Measurements from ENCODE around the gene MICALL2.

MICALL2 gene

GRCh38 chr7:1392556-1392955 is 66.7 kb downstream of the MICALL2 start:
- Histone ChIP-seq H3K36me3 (ENCODE audit: insufficient read depth, low read length) (no peaks in the 10 kb centered on the region), H3K4me1 (ENCODE audit: insufficient read depth, low read length) (no peaks in the 10 kb centered on the region), H3K27me3 (ENCODE audit: control insufficient read depth in 1 of 2, insufficient read depth in 2 of 2, low read length in 2 of 2) (peaks cover 0 to 29% of the 10 kb centered on the region in 2 donors), H3K4me3 (ENCODE audit: low read depth in 1 of 2, low read length in 2 of 2) (no peak overlapping the region), H3K9ac (ENCODE audit: low read length) (no peak overlapping the region), H3K27ac (ENCODE audit: low read depth, low read length) (no peak overlapping the region), H3K9me3 (ENCODE audit: low read length) (no peaks in the 10 kb centered on the region)

GRCh38 chr7:1391449-1391848 is 67.8 kb downstream of the MICALL2 start:
- H3K36me3 ChIP-seq (ENCODE audit: insufficient read depth, low read length): no peaks in the 10 kb centered on the region
- no peak overlapping the region for H3K27ac ChIP-seq (ENCODE audit: low read depth, low read length)
- no peak overlapping the region for H3K9ac ChIP-seq (ENCODE audit: low read length)
- H3K27me3 ChIP-seq (ENCODE audit: control insufficient read depth in 1 of 2, insufficient read depth in 2 of 2, low read length in 2 of 2): peaks cover 0 to 38% of the 10 kb centered on the region in 2 donors
- H3K4me3 ChIP-seq (ENCODE audit: low read depth in 1 of 2, low read length in 2 of 2): no peak overlapping the region
- H3K4me1 ChIP-seq (ENCODE audit: insufficient read depth, low read length): no peaks in the 10 kb centered on the region
- no peaks in the 10 kb centered on the region for H3K9me3 ChIP-seq (ENCODE audit: low read length)

DNA sequence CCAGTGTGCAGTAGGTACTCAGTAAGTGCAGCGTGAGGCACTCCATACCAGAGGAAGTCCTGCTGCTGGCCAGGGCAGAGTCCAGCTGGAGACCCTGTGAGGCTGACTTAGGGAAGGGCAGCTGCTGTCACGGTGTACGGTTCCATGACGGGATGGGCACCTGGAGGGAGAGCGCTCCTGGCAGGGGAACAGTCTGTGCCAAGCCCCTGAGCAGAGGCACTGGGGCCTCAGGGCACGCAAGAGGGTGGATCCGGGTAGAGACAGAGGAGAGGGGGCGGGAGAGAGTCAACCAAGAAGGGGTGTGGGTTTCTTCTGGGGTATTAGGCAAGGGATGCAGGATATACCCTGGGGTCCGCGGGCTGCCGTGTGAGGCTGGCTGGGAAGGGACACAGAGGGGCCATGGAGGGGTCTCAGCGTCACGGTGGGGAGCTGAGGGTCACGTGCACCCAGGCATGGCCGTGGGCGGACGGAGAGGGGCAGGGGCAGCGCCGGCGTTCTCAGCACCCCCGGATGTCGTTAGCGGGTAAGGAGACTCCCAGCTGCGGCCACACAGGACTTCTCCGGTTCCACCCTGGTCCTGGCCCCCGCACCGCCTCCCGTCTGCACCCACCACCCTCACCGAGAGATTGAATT is 70.5 kb downstream of the MICALL2 start:
- H3K9ac ChIP-seq (ENCODE audit: low read length): no peak overlapping the region
- no peaks in the 10 kb centered on the region for H3K4me1 ChIP-seq (ENCODE audit: insufficient read depth, low read length)
- H3K27me3 ChIP-seq (ENCODE audit: control insufficient read depth in 1 of 2, insufficient read depth in 2 of 2, low read length in 2 of 2): peaks cover 0 to 47% of the 10 kb centered on the region in 2 donors
- H3K36me3 ChIP-seq (ENCODE audit: insufficient read depth, low read length): no peaks in the 10 kb centered on the region
- H3K27ac ChIP-seq (ENCODE audit: low read depth, low read length): no peak overlapping the region
- no peaks in the 10 kb centered on the region for H3K9me3 ChIP-seq (ENCODE audit: low read length)
- H3K4me3 ChIP-seq (ENCODE audit: low read depth in 1 of 2, low read length in 2 of 2): no peak overlapping the region

- no peaks in the 10 kb centered on the region for H3K9me3 ChIP-seq (ENCODE audit: low read length)
- no peak overlapping the region for H3K4me3 ChIP-seq (ENCODE audit: low read depth in 1 of 2, low read length in 2 of 2)
- peaks cover 0 to 48% of the 10 kb centered on the region in 2 donors for H3K27me3 ChIP-seq (ENCODE audit: control insufficient read depth in 1 of 2, insufficient read depth in 2 of 2, low read length in 2 of 2)
- H3K27ac ChIP-seq (ENCODE audit: low read depth, low read length): no peak overlapping the region
- no peaks in the 10 kb centered on the region for H3K4me1 ChIP-seq (ENCODE audit: insufficient read depth, low read length)
- H3K9ac ChIP-seq (ENCODE audit: low read length): no peak overlapping the region
- H3K36me3 ChIP-seq (ENCODE audit: insufficient read depth, low read length): no peaks in the 10 kb centered on the region
Measured at GRCh38 chr7:1388021-1388702, 71.1 kb downstream of the MICALL2 start.

GRCh38 chr7:1387261-1387660 is 72.0 kb downstream of the MICALL2 start:
- peaks cover 0 to 52% of the 10 kb centered on the region in 2 donors for H3K27me3 ChIP-seq (ENCODE audit: control insufficient read depth in 1 of 2, insufficient read depth in 2 of 2, low read length in 2 of 2)
- H3K4me3 ChIP-seq (ENCODE audit: low read depth in 1 of 2, low read length in 2 of 2): no peak overlapping the region
- no peak overlapping the region for H3K9ac ChIP-seq (ENCODE audit: low read length)
- H3K9me3 ChIP-seq (ENCODE audit: low read length): no peaks in the 10 kb centered on the region
- H3K4me1 ChIP-seq (ENCODE audit: insufficient read depth, low read length): no peaks in the 10 kb centered on the region
- no peaks in the 10 kb centered on the region for H3K36me3 ChIP-seq (ENCODE audit: insufficient read depth, low read length)
- no peak overlapping the region for H3K27ac ChIP-seq (ENCODE audit: low read depth, low read length)

DNA sequence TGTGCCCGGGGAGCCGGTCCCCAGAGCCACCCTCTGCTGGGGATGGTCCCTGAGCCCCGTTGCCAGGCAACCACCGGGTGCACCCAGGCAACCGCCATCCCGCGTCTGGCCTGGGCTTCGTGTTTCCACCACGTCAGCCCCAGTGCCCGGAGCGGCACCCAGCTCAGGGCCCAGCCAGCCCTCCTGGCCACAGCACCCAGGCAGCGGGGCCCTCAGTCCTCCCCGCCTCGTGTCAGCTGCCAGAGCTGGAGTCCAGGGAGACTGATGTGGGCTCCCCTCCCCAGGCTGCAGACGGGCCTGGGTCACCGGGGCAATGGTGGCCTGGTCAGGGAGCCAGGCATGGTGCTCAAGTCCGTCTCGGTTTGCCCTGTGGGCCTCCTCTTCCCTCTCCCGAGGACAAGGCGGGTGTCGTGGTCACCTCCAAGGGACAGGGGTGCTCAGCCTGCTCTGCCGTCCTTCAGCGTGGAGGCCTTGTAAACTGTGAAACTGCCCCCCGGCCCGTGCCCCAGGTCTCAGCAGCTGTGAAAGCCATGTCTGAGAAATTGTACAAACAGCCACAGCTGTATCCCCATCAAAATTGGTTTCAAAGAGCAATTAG is 72.5 kb downstream of the MICALL2 start:
- H3K9me3 ChIP-seq (ENCODE audit: low read length): no peaks in the 10 kb centered on the region
- peaks cover 0 to 52% of the 10 kb centered on the region in 2 donors for H3K27me3 ChIP-seq (ENCODE audit: control insufficient read depth in 1 of 2, insufficient read depth in 2 of 2, low read length in 2 of 2)

DNA sequence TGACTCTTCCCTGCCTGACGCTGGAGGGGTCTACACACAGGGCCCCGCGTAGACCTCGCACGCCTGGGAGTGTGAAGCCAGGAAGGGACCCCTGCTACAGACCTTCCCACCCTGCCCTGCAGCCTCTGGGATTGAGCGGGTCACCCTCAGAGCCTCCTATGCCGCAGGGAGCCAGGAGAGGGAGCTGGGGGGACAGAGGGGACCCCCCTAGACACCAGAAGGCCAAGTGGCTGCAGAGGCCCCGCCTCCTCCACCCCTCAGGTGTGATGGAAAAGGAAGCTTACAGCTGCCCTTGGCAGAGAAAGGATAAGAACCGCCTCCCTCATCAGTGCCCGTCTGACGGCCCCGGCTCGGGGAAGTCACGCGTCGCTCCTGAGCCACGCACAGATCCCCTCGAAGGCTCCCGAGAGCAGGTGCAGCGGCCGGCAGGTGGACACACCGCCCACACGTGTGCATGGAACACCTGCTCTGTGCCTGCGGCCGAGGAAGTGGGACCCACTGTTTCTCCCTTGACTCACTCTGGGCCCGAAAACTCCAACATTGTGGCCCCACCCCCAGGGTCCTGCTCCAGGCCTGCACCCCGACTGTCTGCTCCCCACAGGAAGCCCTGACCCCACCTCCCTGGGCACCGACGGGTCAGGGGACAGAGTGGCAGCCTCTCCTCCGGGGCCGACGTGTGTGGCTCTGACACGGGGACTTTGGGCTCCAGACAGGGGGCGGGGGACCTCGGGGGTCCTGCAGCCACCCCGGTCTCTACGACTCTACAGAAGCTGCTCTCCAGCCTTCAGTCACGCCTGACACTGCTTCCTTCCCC is 73.3 kb downstream of the MICALL2 start:
- no peaks in the 10 kb centered on the region for H3K36me3 ChIP-seq (ENCODE audit: insufficient read depth, low read length)
- no peaks in the 10 kb centered on the region for H3K9me3 ChIP-seq (ENCODE audit: low read length)
- H3K4me1 ChIP-seq (ENCODE audit: insufficient read depth, low read length): no peaks in the 10 kb centered on the region
- peaks cover 0 to 55% of the 10 kb centered on the region in 2 donors for H3K27me3 ChIP-seq (ENCODE audit: control insufficient read depth in 1 of 2, insufficient read depth in 2 of 2, low read length in 2 of 2)
- no peak overlapping the region for H3K27ac ChIP-seq (ENCODE audit: low read depth, low read length)
- no peak overlapping the region for H3K9ac ChIP-seq (ENCODE audit: low read length)
- H3K4me3 ChIP-seq (ENCODE audit: low read depth in 1 of 2, low read length in 2 of 2): no peak overlapping the region

More for the DNA sequence above, 72.5 kb downstream of the MICALL2 start:
- Histone ChIP-seq H3K27ac (ENCODE audit: low read depth, low read length) (no peak overlapping the region), H3K9ac (ENCODE audit: low read length) (no peak overlapping the region), H3K36me3 (ENCODE audit: insufficient read depth, low read length) (no peaks in the 10 kb centered on the region), H3K4me1 (ENCODE audit: insufficient read depth, low read length) (no peaks in the 10 kb centered on the region), H3K4me3 (ENCODE audit: low read depth in 1 of 2, low read length in 2 of 2) (no peak overlapping the region)

DNA sequence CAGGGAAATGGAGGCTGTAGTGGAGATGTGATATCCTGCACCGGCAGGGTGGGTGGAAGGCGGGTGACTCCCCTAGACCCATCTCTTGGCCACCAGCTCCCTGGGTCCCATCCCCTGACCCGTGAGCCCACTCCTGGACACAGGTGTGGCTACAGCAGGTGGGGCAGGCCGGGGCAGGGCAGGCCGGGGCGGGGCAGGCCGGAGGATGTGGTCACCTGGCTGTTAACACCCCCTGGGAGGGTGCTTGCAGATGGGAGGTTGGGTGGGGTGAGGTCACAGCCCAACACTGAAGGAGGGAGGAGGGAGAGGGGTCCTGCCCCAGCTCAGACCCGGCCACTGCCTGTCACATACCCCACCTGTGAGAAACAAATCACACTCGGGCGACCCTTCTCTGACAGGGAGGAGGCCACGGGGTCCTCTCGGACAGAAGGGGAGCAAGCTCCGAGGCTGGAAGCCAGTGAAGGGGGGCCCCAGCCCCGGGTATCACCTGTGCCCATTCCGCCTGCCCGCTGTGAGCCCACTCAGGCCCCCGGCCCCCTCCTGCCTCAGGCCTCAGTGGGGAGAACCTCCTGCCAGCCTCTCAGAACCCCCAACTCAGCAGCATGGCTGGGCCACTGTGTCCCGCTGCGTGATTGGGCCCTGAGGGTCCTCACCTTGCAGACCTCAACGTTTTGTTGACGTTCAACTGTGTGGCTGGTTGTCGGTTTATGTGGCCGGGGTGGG is 74.0 kb downstream of the MICALL2 start:
- H3K4me1 ChIP-seq (ENCODE audit: insufficient read depth, low read length): no peaks in the 10 kb centered on the region
- H3K36me3 ChIP-seq (ENCODE audit: insufficient read depth, low read length): no peaks in the 10 kb centered on the region
- no peak overlapping the region for H3K9ac ChIP-seq (ENCODE audit: low read length)
- peaks cover 0 to 57% of the 10 kb centered on the region in 2 donors for H3K27me3 ChIP-seq (ENCODE audit: control insufficient read depth in 1 of 2, insufficient read depth in 2 of 2, low read length in 2 of 2)
- H3K9me3 ChIP-seq (ENCODE audit: low read length): no peaks in the 10 kb centered on the region
- no peak overlapping the region for H3K27ac ChIP-seq (ENCODE audit: low read depth, low read length)
- H3K4me3 ChIP-seq (ENCODE audit: low read depth in 1 of 2, low read length in 2 of 2): no peak overlapping the region
